Activated CD4-positive, alpha-beta memory T cell treated with anti-CD3 and anti-CD28 coated beads for 36 hours (primary cell): ENCODE measurements around the gene SGSM1. TPM values are rescaled to one million over a fixed set of nuclear protein-coding genes. Genes with fewer than 3 reads are reported as not detected.

Source experiments
- CTCF ChIA-PET: fragments of 350-600 bp; sonication (Branson Sonifier 250); formaldehyde crosslinking; loops from one replicate; lab custom pipeline; 2021; ENCODE audit warnings: antibody characterized with exemption, inconsistent platforms; lab: Charles Lee
- POLR2A ChIA-PET: fragments of 350-600 bp; sonication (Branson Sonifier 250); formaldehyde crosslinking; loops from one replicate; lab custom pipeline; 2021; ENCODE audit warnings: antibody characterized with exemption; lab: Charles Lee
- DNase-seq: peaks from one replicate; pipeline ENCODE4 v3.0.0-alpha.2; 2020
- H3K27ac Mint-ChIP-seq: one replicate; pipeline ENCODE4 v1.8.0; 2021; ENCODE audit warnings: mixed read lengths
- H3K27me3 Mint-ChIP-seq: one replicate; pipeline ENCODE4 v1.8.0; 2021; ENCODE audit warnings: mixed read lengths
- H3K36me3 Mint-ChIP-seq: one replicate; pipeline ENCODE4 v1.8.0; 2021; ENCODE audit warnings: mixed read lengths
- H3K4me1 Mint-ChIP-seq: one replicate; pipeline ENCODE4 v1.8.0; 2021; ENCODE audit warnings: low read depth, mixed read lengths
- H3K4me3 Mint-ChIP-seq: one replicate; pipeline ENCODE4 v1.8.0; 2021; ENCODE audit warnings: mild to moderate bottlenecking, mixed read lengths
- H3K9me3 Mint-ChIP-seq: one replicate; pipeline ENCODE4 v1.8.0; 2021; ENCODE audit warnings: mixed read lengths
- intact Hi-C: fragments of 100-400 bp; cut with micrococcal nuclease; formaldehyde crosslinking; loops from one replicate; pipeline ENCODE4 v1.15.1; 2023
- total RNA-seq, 2 experiments: library from RNA; stranded (reverse); gene quantifications; one replicate each; pipeline ENCODE4 v1.2.3, GENCODE V29; 2021

SGSM1 gene
- total RNA-seq = under 1 TPM; 0.29 to 0.38 TPM

GRCh38 chr22:24805790-24806662 lies at the start of gene SGSM1:
Gene SGSM1 (plus strand): TSS chr22:24806211. CDS start chr22:24806326, 115 bp downstream.
- Mint-ChIP-seq H3K27ac (no peak within 1 kb of the TSS), H3K27me3 (no peaks in the 10 kb centered on the region)

DNA sequence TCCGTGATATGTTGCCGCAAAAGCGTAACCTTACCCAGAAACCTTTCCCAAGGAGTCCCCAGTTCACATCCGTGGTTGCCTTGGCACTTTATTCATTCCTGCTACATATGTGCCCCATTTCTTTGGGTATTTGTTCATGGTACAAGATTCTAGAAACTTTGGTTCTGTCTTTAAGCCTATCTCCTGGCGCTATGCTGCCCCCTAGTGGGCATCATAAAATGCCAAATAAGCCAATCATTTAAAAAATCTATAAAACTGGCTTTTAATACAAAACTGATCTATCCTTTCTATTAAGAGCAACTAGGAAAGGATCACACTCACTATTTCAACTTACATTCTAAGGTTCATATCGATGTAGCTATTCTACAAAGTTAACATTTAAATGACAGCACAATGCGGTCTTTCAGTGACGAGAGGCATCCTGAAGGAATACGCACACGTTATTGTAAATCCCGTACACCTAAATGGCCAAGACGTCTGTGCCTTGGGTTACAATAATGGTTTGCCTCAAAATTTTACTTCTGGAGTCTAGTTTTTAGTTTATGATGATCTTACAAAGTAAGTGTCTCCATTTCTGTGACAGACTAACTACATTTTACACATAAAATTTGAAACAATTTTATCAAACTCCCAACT lies 47.7 kb upstream of the SGSM1 start:
- ChIA-PET POLR2A (no interaction called here), CTCF (interaction anchor here (0.6 to 3.2 kb wide), 12 partner anchors 12 to 894 kb away, joined by 3 to 32 read pairs (median 4); no protein-coding TSS in a partner anchor)
- peak; percentile 60 for DNase-seq
- Mint-ChIP-seq H3K4me3 (no peak overlapping the region), H3K9me3 (no peaks in the 10 kb centered on the region), H3K27ac (no peak overlapping the region), H3K36me3 (no peaks in the 10 kb centered on the region), H3K4me1 (no peaks in the 10 kb centered on the region), H3K27me3 (no peaks in the 10 kb centered on the region)
- intact Hi-C loops = loop anchor here (1.0 kb wide), 1 partner anchor 92 kb away; no protein-coding TSS in a partner anchor

More at GRCh38 chr22:24805790-24806662, at the start of gene SGSM1:
- H3K4me1 Mint-ChIP-seq = peaks cover 47% of the 10 kb centered on the region
- H3K9me3 Mint-ChIP-seq = no peaks in the 10 kb centered on the region
- intact Hi-C loops = loop anchor here (10.0 kb wide), 2 partner anchors 249 to 251 kb away; partner anchors contain the start of genes GUCD1 and SNRPD3
- H3K4me3 Mint-ChIP-seq = peak within 1 kb of the TSS; percentile 66
- ChIA-PET CTCF (interaction anchor here (1.0 kb wide), 1 partner anchor 36 kb away, joined by 3 read pairs; no protein-coding TSS in a partner anchor), POLR2A (no interaction called here)
- no peaks in the 10 kb centered on the region for H3K36me3 Mint-ChIP-seq
- peak; percentile 85 for DNase-seq

- Mint-ChIP-seq H3K4me1 (no peaks in the 10 kb centered on the region), H3K27me3 (peaks cover 6% of the 10 kb centered on the region), H3K4me3 (no peak overlapping the region), H3K9me3 (no peaks in the 10 kb centered on the region), H3K36me3 (no peaks in the 10 kb centered on the region), H3K27ac (no peak overlapping the region)
- DNase-seq = no peak
- ChIA-PET CTCF (interaction anchor here (1.1 to 3.2 kb wide), 5 partner anchors 10 to 91 kb away, joined by 3 to 32 read pairs (median 4); no protein-coding TSS in a partner anchor), POLR2A (no interaction called here)
- intact Hi-C loops = no loop called here
Observed at GRCh38 chr22:24759765-24760164, 46.2 kb upstream of the SGSM1 start.

DNA sequence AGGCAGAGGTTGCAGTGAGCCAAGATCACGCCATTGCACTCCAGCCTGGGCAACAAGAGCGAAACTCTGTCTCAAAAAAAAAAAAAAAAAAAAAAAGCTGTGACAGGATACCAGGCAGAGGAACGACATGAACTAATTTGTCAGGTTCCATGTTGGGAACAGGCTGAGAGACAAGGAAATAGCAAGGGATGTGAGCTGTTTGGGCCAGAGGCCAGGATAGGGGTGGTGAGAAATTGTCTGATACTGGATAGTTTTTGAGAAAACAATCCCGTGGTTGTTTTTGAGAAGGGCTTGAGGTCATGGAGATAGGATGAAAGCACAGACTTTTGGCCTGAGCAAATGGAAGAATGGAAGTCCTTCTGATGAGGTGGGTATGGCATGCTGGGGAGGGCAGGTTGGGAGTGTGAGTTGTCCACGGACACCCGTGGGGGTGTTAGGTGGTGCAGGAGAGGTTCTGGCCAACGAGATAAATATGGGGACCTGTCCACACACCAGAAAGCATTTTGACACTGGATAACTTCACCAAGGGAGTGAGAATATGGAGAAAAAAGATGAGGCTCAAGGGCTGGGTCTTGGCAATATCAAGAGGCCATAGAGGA lies 45.2 kb upstream of the SGSM1 start:
- no peak overlapping the region for H3K27ac Mint-ChIP-seq
- H3K27me3 Mint-ChIP-seq = peaks cover 6% of the 10 kb centered on the region
- intact Hi-C loops = no loop called here
- CTCF ChIA-PET = interaction anchor here (3.2 kb wide), 1 partner anchor 9 kb away, joined by 32 read pairs; no protein-coding TSS in a partner anchor
- no peaks in the 10 kb centered on the region for H3K36me3 Mint-ChIP-seq
- no peak overlapping the region for H3K4me3 Mint-ChIP-seq
- DNase-seq = no peak
- H3K9me3 Mint-ChIP-seq = no peaks in the 10 kb centered on the region
- H3K4me1 Mint-ChIP-seq = no peaks in the 10 kb centered on the region
- POLR2A ChIA-PET = no interaction called here

GRCh38 chr22:24761888-24762675 lies 43.9 kb upstream of the SGSM1 start:
- no peaks in the 10 kb centered on the region for H3K4me1 Mint-ChIP-seq
- H3K4me3 Mint-ChIP-seq = no peak overlapping the region
- no peaks in the 10 kb centered on the region for H3K36me3 Mint-ChIP-seq
- no peak for DNase-seq
- ChIA-PET CTCF (no interaction called here), POLR2A (no interaction called here)
- intact Hi-C loops = no loop called here
- peaks cover 6% of the 10 kb centered on the region for H3K27me3 Mint-ChIP-seq
- H3K9me3 Mint-ChIP-seq = no peaks in the 10 kb centered on the region
- no peak overlapping the region for H3K27ac Mint-ChIP-seq

- CTCF ChIA-PET = no interaction called here
- intact Hi-C loops = no loop called here
- Mint-ChIP-seq H3K36me3 (no peaks in the 10 kb centered on the region), H3K9me3 (no peaks in the 10 kb centered on the region), H3K27ac (no peak overlapping the region), H3K27me3 (peaks cover 6% of the 10 kb centered on the region), H3K4me1 (no peaks in the 10 kb centered on the region), H3K4me3 (no peak overlapping the region)
- DNase-seq = no peak
- POLR2A ChIA-PET = no interaction called here
Observed at GRCh38 chr22:24763872-24764485, 42.0 kb upstream of the SGSM1 start.

GRCh38 chr22:24765166-24765565 lies 40.8 kb upstream of the SGSM1 start:
- intact Hi-C loops = loop anchor here (5.0 kb wide), 1 partner anchor 72 kb away; no protein-coding TSS in a partner anchor
- H3K27ac Mint-ChIP-seq = no peak overlapping the region

GRCh38 chr22:24768537-24769374 lies 37.3 kb upstream of the SGSM1 start:
- Mint-ChIP-seq H3K27ac (no peak overlapping the region), H3K4me3 (no peak overlapping the region), H3K27me3 (peaks cover 6% of the 10 kb centered on the region), H3K4me1 (no peaks in the 10 kb centered on the region), H3K9me3 (no peaks in the 10 kb centered on the region), H3K36me3 (no peaks in the 10 kb centered on the region)
- peak; percentile 59 for DNase-seq
- ChIA-PET POLR2A (no interaction called here), CTCF (interaction anchor here (0.6 to 8.8 kb wide), 16 partner anchors 9 to 281 kb away, joined by 3 to 162 read pairs (median 8); no protein-coding TSS in a partner anchor)
- intact Hi-C loops = loop anchor here (1.0 to 5.0 kb wide), 2 partner anchors 69 to 82 kb away; no protein-coding TSS in a partner anchor

More at GRCh38 chr22:24765166-24765565, 40.8 kb upstream of the SGSM1 start:
- H3K4me1 Mint-ChIP-seq = no peaks in the 10 kb centered on the region
- H3K36me3 Mint-ChIP-seq = no peaks in the 10 kb centered on the region
- ChIA-PET POLR2A (no interaction called here), CTCF (no interaction called here)
- H3K4me3 Mint-ChIP-seq = no peak overlapping the region
- no peaks in the 10 kb centered on the region for H3K9me3 Mint-ChIP-seq
- H3K27me3 Mint-ChIP-seq = peaks cover 6% of the 10 kb centered on the region
- DNase-seq = no peak

- H3K4me3 Mint-ChIP-seq = no peak overlapping the region
- H3K27ac Mint-ChIP-seq = no peak overlapping the region
- POLR2A ChIA-PET = no interaction called here
- H3K9me3 Mint-ChIP-seq = no peaks in the 10 kb centered on the region
- H3K36me3 Mint-ChIP-seq = no peaks in the 10 kb centered on the region
- H3K27me3 Mint-ChIP-seq = peaks cover 7% of the 10 kb centered on the region
- CTCF ChIA-PET = interaction anchor here (0.7 to 8.8 kb wide), 3 partner anchors 14 to 76 kb away, joined by 3 to 162 read pairs (median 4); no protein-coding TSS in a partner anchor
- no peak for DNase-seq
- intact Hi-C loops = no loop called here
- no peaks in the 10 kb centered on the region for H3K4me1 Mint-ChIP-seq
Observed at GRCh38 chr22:24772493-24773220, 33.4 kb upstream of the SGSM1 start.
